GM18517 (cell line): ENCODE data around the gene DPP6.

Experiments used
- ATAC-seq: cut with Tn5 transposase; IDR thresholded peaks from one replicate; pipeline ENCODE4 v1.9.1; 2021; ENCODE audit warnings: mild to moderate bottlenecking, moderate library complexity; ENCODE audit not compliant: unreplicated experiment

The DPP6 gene

GRCh38 chr7:154217688-154218340 is 165.6 kb downstream of the DPP6 start:
- no peak for ATAC-seq

GRCh38 chr7:154231732-154232131 is 179.5 kb downstream of the DPP6 start:
- ATAC-seq: no peak

GRCh38 chr7:154232700-154233099 is 180.5 kb downstream of the DPP6 start:
- no peak for ATAC-seq

- ATAC-seq: no peak
Measured at GRCh38 chr7:154241988-154242387, 189.8 kb downstream of the DPP6 start.

- no peak for ATAC-seq
Measured at GRCh38 chr7:154242709-154243108, 190.5 kb downstream of the DPP6 start.

GRCh38 chr7:154252046-154252445 is 199.8 kb downstream of the DPP6 start:
- no peak for ATAC-seq

GRCh38 chr7:154253810-154254209 is 201.6 kb downstream of the DPP6 start:
- no peak for ATAC-seq

- ATAC-seq: no peak
Measured at GRCh38 chr7:154255324-154255723, 203.1 kb downstream of the DPP6 start.

- ATAC-seq: no peak
Measured at GRCh38 chr7:154256150-154256549, 204.0 kb downstream of the DPP6 start.

GRCh38 chr7:154259396-154259795 is 207.2 kb downstream of the DPP6 start:
- no peak for ATAC-seq

- no peak for ATAC-seq
Measured at GRCh38 chr7:154287356-154287755, 235.2 kb downstream of the DPP6 start.

- no peak for ATAC-seq
Measured at GRCh38 chr7:154289119-154289518, 236.9 kb downstream of the DPP6 start.

- no peak for ATAC-seq
Measured at GRCh38 chr7:154296443-154296842, 244.2 kb downstream of the DPP6 start.

GRCh38 chr7:154299736-154300135 is 247.5 kb downstream of the DPP6 start:
- ATAC-seq: no peak

GRCh38 chr7:154302380-154302779 is 250.2 kb downstream of the DPP6 start:
- no peak for ATAC-seq

- ATAC-seq: no peak
Measured at GRCh38 chr7:154304231-154304630, 252.0 kb downstream of the DPP6 start.

GRCh38 chr7:154304740-154305700 is 252.8 kb downstream of the DPP6 start:
- no peak for ATAC-seq

- no peak for ATAC-seq
Measured at GRCh38 chr7:154306036-154306435, 253.8 kb downstream of the DPP6 start.

- no peak for ATAC-seq
Measured at GRCh38 chr7:154308928-154309327, 256.7 kb downstream of the DPP6 start.

GRCh38 chr7:154310114-154310513 is 257.9 kb downstream of the DPP6 start:
- no peak for ATAC-seq

- ATAC-seq: no peak
Measured at GRCh38 chr7:154324196-154324595, 272.0 kb downstream of the DPP6 start.

GRCh38 chr7:154326421-154326820 is 274.2 kb downstream of the DPP6 start:
- no peak for ATAC-seq
